Trophoblast cell (in vitro differentiated cells and primary cell): ENCODE results near the gene FEM1A.
"Not testable (repeated sequence)": the region's sequence is repeated elsewhere in the genome, so short reads cannot be mapped to it uniquely, and the experiment has no call there.

Experiments used
- DNase-seq, 2 donors: peaks; one replicate each; pipeline ENCODE4 v3.0.0-alpha.2; 2016
- H2AFZ ChIP-seq: 2 replicates; pipeline ENCODE4 v1.6.1; 2013; ENCODE audit warnings: low read length, moderate library complexity, mild to moderate bottlenecking; ENCODE audit not compliant: insufficient read depth, poor library complexity
- H2AK5ac ChIP-seq: 2 replicates; pipeline ENCODE4 v1.6.1; 2013; ENCODE audit warnings: mild to moderate bottlenecking, low read length
- H2BK120ac ChIP-seq: 2 replicates; pipeline ENCODE4 v1.6.1; 2013; ENCODE audit warnings: low read length, mild to moderate bottlenecking, moderate library complexity; ENCODE audit not compliant: insufficient read depth, poor library complexity
- H2BK12ac ChIP-seq: 2 replicates; pipeline ENCODE4 v1.6.1; 2013; ENCODE audit warnings: mild to moderate bottlenecking, low read length, moderate library complexity
- H2BK5ac ChIP-seq: 2 replicates; pipeline ENCODE4 v1.6.1; 2013; ENCODE audit warnings: low read length, low read depth, moderate library complexity, mild to moderate bottlenecking; ENCODE audit not compliant: poor library complexity
- H3K14ac ChIP-seq: 2 replicates; pipeline ENCODE4 v1.6.1; 2013; ENCODE audit warnings: mild to moderate bottlenecking, low read length
- H3K18ac ChIP-seq: 2 replicates; pipeline ENCODE4 v1.6.1; 2013; ENCODE audit warnings: mild to moderate bottlenecking, low read length
- H3K23ac ChIP-seq: 2 replicates; pipeline ENCODE4 v1.6.1; 2013; ENCODE audit warnings: low read length
- H3K27ac ChIP-seq: 2 replicates; pipeline ENCODE4 v1.5.1; 2013; ENCODE audit warnings: low read depth, mild to moderate bottlenecking, inconsistent platforms, low read length, moderate library complexity
- H3K27me3 ChIP-seq: 2 replicates; pipeline ENCODE4 v1.6.1; 2013; ENCODE audit warnings: inconsistent platforms, mild to moderate bottlenecking, low read length, moderate library complexity; ENCODE audit not compliant: insufficient read depth
- H3K36me3 ChIP-seq, 2 experiments: 1 replicate in 1 of 2; 2 replicates in 1 of 2; pipeline ENCODE4 v1.6.1; 2013; ENCODE audit warnings: low read length in 2 of 2, mild to moderate bottlenecking in 2 of 2, moderate library complexity in 1 of 2; ENCODE audit not compliant: insufficient read depth in 2 of 2, control insufficient read depth in 1 of 2
- H3K4ac ChIP-seq: 2 replicates; pipeline ENCODE4 v1.6.1; 2013; ENCODE audit warnings: low read depth, mild to moderate bottlenecking, low read length, moderate library complexity
- H3K4me1 ChIP-seq, 2 experiments: 1 replicate in 1 of 2; 2 replicates in 1 of 2; pipeline ENCODE4 v1.6.1; 2013; ENCODE audit warnings: low read length in 2 of 2, mild to moderate bottlenecking in 2 of 2, moderate library complexity in 1 of 2; ENCODE audit not compliant: insufficient read depth in 2 of 2, control insufficient read depth in 1 of 2
- H3K4me2 ChIP-seq: 2 replicates; pipeline ENCODE4 v1.6.1; 2013; ENCODE audit warnings: inconsistent platforms, mild to moderate bottlenecking, low read length, moderate library complexity
- H3K4me3 ChIP-seq: 2 replicates; pipeline ENCODE4 v1.5.1; 2013; ENCODE audit warnings: mild to moderate bottlenecking, low read depth, low read length, inconsistent platforms
- H3K79me1 ChIP-seq: one replicate; pipeline ENCODE4 v1.6.1; 2013; ENCODE audit warnings: low read length
- H3K79me2 ChIP-seq: 2 replicates; pipeline ENCODE4 v1.6.1; 2013; ENCODE audit warnings: low read length, mild to moderate bottlenecking; ENCODE audit not compliant: control insufficient read depth, insufficient read depth, poor library complexity
- H3K9ac ChIP-seq: 2 replicates; pipeline ENCODE4 v1.6.1; 2013; ENCODE audit warnings: mild to moderate bottlenecking, low read length
- H3K9me3 ChIP-seq: 2 replicates; pipeline ENCODE4 v1.6.1; 2013; ENCODE audit warnings: low read depth, mild to moderate bottlenecking, control low read depth, inconsistent platforms, low read length; ENCODE audit not compliant: insufficient read depth
- H4K12ac ChIP-seq: 2 replicates; pipeline ENCODE4 v1.6.1; 2013; ENCODE audit warnings: low read depth, mild to moderate bottlenecking, low read length, moderate library complexity
- H4K8ac ChIP-seq: 2 replicates; pipeline ENCODE4 v1.6.1; 2013; ENCODE audit warnings: low read depth, mild to moderate bottlenecking, low read length, moderate library complexity
- H4K91ac ChIP-seq: one replicate; pipeline ENCODE4 v1.6.1; 2013; ENCODE audit warnings: low read depth, mild to moderate bottlenecking, low read length, moderate library complexity
- WGBS: extraction: QIAGEN DNeasy Blood & Tissue Kit; methylation state at CpG from one replicate; pipeline ENCODE4 v1.1.7; 2013; ENCODE audit warnings: missing lambda C conversion rate; ENCODE audit not compliant: insufficient read length, insufficient coverage; ENCODE audit errors: extremely low coverage; 5-methylcytosine and 5-hydroxymethylcytosine counted together

FEM1A gene

GRCh38 chr19:4774136-4774535 lies 17.4 kb upstream of the FEM1A start:
- Histone ChIP-seq H3K4ac (no peak overlapping the region), H2BK120ac (no peak overlapping the region), H2AFZ (no peak overlapping the region), H3K4me2 (no peak overlapping the region), H3K23ac (no peak overlapping the region), H4K12ac (no peak overlapping the region), H3K79me2 (no peaks in the 10 kb centered on the region), H3K18ac (no peak overlapping the region), H3K14ac (no peak overlapping the region), H3K4me3 (no peak overlapping the region), H3K27ac (no peak overlapping the region), H2BK5ac (no peak overlapping the region), H3K9me3 (no peaks in the 10 kb centered on the region), H3K4me1 (no peaks in the 10 kb centered on the region), H3K9ac (no peak overlapping the region), H2AK5ac (no peak overlapping the region), H2BK12ac (no peak overlapping the region), H4K91ac (no peak overlapping the region), H3K79me1 (no peaks in the 10 kb centered on the region), H3K27me3 (no peaks in the 10 kb centered on the region), H3K36me3 (no peaks in the 10 kb centered on the region), H4K8ac (no peak overlapping the region)
- WGBS, result no CpG with 5 or more reads among the region's 3 CpGs
- DNase-seq, result no peak

- no peak overlapping the region for H3K4ac ChIP-seq
- H3K27me3 ChIP-seq, result no peaks in the 10 kb centered on the region
- no peak overlapping the region for H3K4me3 ChIP-seq
- H2BK12ac ChIP-seq, result no peak overlapping the region
- H3K4me2 ChIP-seq, result no peak overlapping the region
- no peak overlapping the region for H3K9ac ChIP-seq
- no peak overlapping the region for H2BK120ac ChIP-seq
- no peak overlapping the region for H3K14ac ChIP-seq
- DNase-seq, result peak; percentile 96 to 99
- no peak overlapping the region for H3K18ac ChIP-seq
- no peak overlapping the region for H2BK5ac ChIP-seq
- no peak overlapping the region for H4K12ac ChIP-seq
- no peaks in the 10 kb centered on the region for H3K9me3 ChIP-seq
- H3K79me2 ChIP-seq, result no peaks in the 10 kb centered on the region
- no CpG with 5 or more reads among the region's 5 CpGs for WGBS
- H4K91ac ChIP-seq, result no peak overlapping the region
- no peaks in the 10 kb centered on the region for H3K4me1 ChIP-seq
- no peak overlapping the region for H4K8ac ChIP-seq
- H2AFZ ChIP-seq, result no peak overlapping the region
- H3K27ac ChIP-seq, result no peak overlapping the region
- H3K79me1 ChIP-seq, result no peaks in the 10 kb centered on the region
- H2AK5ac ChIP-seq, result no peak overlapping the region
- H3K36me3 ChIP-seq, result no peaks in the 10 kb centered on the region
- H3K23ac ChIP-seq, result no peak overlapping the region
Measured at GRCh38 chr19:4775627-4776152, 15.8 kb upstream of the FEM1A start.

GRCh38 chr19:4776436-4777211 lies 14.9 kb upstream of the FEM1A start:
- no peak overlapping the region for H2AK5ac ChIP-seq
- no peak overlapping the region for H3K18ac ChIP-seq
- DNase-seq, result peak; percentile 48 to 68
- no peak overlapping the region for H3K4me2 ChIP-seq
- H3K9ac ChIP-seq, result no peak overlapping the region
- no peak overlapping the region for H3K23ac ChIP-seq
- no peak overlapping the region for H2BK120ac ChIP-seq
- H3K4ac ChIP-seq, result no peak overlapping the region
- no peak overlapping the region for H3K14ac ChIP-seq
- H4K12ac ChIP-seq, result no peak overlapping the region
- no peaks in the 10 kb centered on the region for H3K36me3 ChIP-seq
- no peak overlapping the region for H3K4me3 ChIP-seq
- peaks cover 2% of the 10 kb centered on the region for H3K9me3 ChIP-seq
- no peak overlapping the region for H2BK12ac ChIP-seq
- H2BK5ac ChIP-seq, result no peak overlapping the region
- WGBS, result no CpG with 5 or more reads among the region's 14 CpGs
- H3K27me3 ChIP-seq, result no peaks in the 10 kb centered on the region
- H3K4me1 ChIP-seq, result no peaks in the 10 kb centered on the region
- H3K79me1 ChIP-seq, result no peaks in the 10 kb centered on the region
- no peak overlapping the region for H4K8ac ChIP-seq
- H2AFZ ChIP-seq, result no peak overlapping the region
- no peaks in the 10 kb centered on the region for H3K79me2 ChIP-seq
- H3K27ac ChIP-seq, result no peak overlapping the region
- H4K91ac ChIP-seq, result no peak overlapping the region

- H3K4me3 ChIP-seq, H3K27ac ChIP-seq, H3K9me3 ChIP-seq, H3K9ac ChIP-seq, H3K4ac ChIP-seq, H3K23ac ChIP-seq, H3K36me3 ChIP-seq, H3K18ac ChIP-seq, H4K12ac ChIP-seq, H3K4me2 ChIP-seq, H2BK5ac ChIP-seq, H3K79me1 ChIP-seq, H2AFZ ChIP-seq, DNase-seq, H2BK120ac ChIP-seq, H4K8ac ChIP-seq, H3K4me1 ChIP-seq, H2AK5ac ChIP-seq, H2BK12ac ChIP-seq, H3K14ac ChIP-seq, H3K27me3 ChIP-seq, H3K79me2 ChIP-seq, H4K91ac ChIP-seq: not testable (repeated sequence)
- WGBS, result no CpG with 5 or more reads among the region's 5 CpGs
Measured at GRCh38 chr19:4778124-4778523, 13.4 kb upstream of the FEM1A start.
